GM19351 (cell line): Measurements from ENCODE around the gene SRSF2.

ENCODE experiments used
- ATAC-seq: cut with Tn5 transposase; IDR thresholded peaks from one replicate; pipeline ENCODE4 v1.9.1; 2021; ENCODE audit warnings: mild to moderate bottlenecking, moderate library complexity; ENCODE audit not compliant: unreplicated experiment

SRSF2 gene

GRCh38 chr17:76685366-76685765, 51.8 kb downstream of the SRSF2 start:
- no peak for ATAC-seq

GRCh38 chr17:76684756-76685155, 52.4 kb downstream of the SRSF2 start:
- ATAC-seq: no peak
